GM03348 (cell line): ENCODE measurements around the gene DBP.

Experiments used
- DNase-seq: peaks from one replicate; pipeline ENCODE4 v3.0.0; 2012; ENCODE audit warnings: low spot score

Gene DBP

GRCh38 chr19:48609571-48610108, 27.5 kb downstream of the DBP start:
- DNase-seq: no peak

DNA sequence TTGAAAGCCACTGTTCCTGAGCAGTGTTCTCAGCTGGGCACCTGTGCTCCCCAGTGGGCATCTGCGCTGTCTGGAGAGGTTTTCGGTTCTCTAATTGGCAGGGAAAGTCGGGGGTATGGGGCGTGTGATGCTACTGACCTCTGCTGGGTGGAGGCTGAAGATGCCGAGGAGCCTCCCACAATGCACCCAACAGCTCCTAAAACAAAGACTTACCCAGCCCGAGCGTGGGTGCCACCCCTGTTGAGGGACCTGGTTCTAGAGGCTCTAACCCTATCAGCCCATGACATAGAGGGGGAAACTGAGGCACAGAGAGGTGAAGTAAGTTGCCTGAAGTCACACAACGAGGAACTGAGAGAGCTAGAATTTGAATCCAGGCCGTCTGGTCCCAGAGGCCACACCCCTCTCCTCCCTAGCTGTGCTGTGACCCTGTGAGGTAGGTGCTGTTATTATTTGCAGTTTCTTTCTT, 28.3 kb downstream of the DBP start:
- DNase-seq: peak; percentile 74

DNA sequence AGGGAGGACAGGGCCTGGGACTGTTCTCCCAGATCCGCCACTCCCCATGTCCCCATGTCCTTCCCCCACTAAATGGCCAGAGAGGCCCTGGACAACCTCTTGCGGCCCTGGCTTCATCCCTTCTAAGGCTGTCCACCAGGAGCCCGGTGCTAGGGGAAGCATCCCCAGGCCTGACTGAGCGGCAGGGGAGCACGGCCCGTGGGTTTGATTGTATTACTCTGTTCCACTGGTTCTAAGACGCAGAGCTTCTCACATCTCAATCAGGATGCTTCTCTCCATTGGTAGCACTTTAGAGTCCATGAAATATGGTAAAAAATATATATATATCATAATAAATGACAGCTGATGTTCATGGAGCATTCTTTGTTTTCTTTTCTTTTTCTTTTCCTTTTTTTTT, 29.8 kb downstream of the DBP start:
- DNase-seq: no peak

GRCh38 chr19:48606463-48607358, 30.5 kb downstream of the DBP start, which contains the start of gene SPACA4:
SPACA4 (plus strand) TSS chr19:48606742; CDS start chr19:48606979, 237 bp downstream.
- no peak for DNase-seq

DNA sequence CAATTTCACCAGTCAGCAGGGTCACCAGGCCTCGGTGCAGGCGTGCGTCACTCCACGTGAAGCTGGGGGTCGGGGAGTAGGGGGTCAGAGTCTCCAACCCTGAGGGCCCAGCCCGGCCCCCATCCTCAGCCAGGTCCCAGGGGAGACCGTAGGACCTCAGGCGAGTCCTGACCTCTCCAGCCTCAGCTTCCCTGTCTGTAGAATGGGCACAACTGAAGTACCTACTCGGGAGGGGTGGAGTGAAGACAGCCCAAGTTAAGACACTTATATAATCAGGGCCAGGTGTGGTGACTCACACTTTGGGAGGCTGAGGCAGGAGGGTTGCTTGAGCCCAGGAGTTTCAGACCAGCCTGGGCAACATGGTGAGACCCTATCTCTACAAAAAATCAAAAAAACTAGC, 33.3 kb downstream of the DBP start:
- no peak for DNase-seq

- no peak for DNase-seq
These were observed 33.7 kb downstream of the DBP start for GRCh38 chr19:48603449-48603848.

- no peak for DNase-seq
These were observed 34.2 kb downstream of the DBP start for GRCh38 chr19:48603001-48603400.

DNA sequence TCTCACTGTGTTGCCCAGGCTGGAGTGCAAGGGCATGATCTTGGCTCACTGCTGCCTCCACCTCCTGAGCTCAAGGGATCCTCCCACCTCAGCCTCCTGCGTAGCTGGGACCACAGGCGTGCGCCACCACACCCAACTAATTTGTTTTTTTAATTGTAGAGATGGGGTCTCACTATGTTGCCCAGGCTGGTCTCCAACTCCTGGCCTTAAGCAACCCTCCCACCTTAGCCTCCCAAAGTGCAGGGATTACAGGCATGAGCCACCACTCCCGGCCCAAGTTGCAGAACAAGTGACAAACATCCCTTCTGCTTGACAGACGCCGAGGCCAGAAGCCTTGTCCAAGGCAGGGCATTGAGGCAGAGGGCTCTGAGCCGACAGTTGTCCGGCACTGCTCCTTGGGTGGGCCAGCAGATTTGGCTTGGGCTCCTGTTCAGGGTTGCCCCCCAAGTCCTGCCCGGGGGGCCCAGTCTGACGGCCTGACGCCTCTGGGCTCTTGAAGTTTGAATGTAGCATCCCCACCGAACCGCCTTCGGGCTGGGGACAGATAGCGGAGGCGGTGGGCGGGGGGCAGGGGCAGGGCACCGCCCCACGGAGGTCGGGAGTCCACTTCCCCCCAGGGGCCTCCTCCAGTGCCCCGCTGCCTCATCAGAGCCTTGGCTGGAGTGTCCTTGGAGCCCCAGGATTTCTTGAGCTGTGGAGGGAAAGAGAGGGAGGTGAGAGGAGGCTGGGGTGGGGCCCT, 36.3 kb downstream of the DBP start:
- no peak for DNase-seq

- DNase-seq: no peak
These were observed 38.0 kb downstream of the DBP start for GRCh38 chr19:48598996-48599700.

GRCh38 chr19:48596679-48597465, 40.3 kb downstream of the DBP start:
- DNase-seq: no peak

DNA sequence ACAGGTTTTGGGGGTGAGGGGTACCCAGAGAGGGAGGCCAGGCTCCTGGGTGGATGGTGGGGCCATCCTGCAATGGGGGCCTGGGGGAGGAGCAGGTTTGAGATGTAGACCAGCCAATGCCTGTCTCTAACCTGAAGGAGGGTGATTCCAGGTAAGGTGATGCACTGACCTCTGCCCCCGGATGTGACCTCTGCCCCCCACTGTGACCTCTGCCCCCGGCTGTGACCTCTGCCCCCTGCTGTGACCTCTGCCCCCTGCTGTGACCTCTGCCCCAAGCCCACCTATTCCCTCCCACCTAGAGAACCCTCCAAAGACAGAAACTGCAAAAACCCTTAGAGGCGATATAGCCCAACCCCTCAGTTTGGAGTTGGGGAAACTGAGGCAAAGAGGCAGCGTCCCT, 40.9 kb downstream of the DBP start:
- no peak for DNase-seq

DNA sequence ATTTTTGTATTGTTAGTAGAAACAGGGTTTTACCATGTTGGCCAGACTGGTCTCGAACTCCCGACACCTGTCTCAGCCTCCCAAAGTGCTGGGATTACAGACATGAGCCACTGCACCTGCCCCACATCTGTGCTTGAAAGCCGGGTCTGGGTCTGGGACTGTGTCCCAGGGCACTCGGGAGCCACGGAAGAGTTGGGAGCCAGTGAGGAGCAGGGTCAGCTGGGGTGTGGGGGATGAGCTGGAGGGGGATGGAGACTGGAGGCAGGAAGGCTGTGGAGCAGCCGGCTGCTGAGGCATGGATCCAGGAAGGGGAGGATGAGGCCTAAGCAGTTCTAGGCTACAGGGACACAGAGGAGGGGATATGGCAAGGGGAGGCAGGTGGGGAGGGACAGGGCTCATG, 41.3 kb downstream of the DBP start:
- DNase-seq: no peak

GRCh38 chr19:48595171-48595570, 42.0 kb downstream of the DBP start:
- no peak for DNase-seq

GRCh38 chr19:48591021-48591420, 46.2 kb downstream of the DBP start:
- no peak for DNase-seq

DNA sequence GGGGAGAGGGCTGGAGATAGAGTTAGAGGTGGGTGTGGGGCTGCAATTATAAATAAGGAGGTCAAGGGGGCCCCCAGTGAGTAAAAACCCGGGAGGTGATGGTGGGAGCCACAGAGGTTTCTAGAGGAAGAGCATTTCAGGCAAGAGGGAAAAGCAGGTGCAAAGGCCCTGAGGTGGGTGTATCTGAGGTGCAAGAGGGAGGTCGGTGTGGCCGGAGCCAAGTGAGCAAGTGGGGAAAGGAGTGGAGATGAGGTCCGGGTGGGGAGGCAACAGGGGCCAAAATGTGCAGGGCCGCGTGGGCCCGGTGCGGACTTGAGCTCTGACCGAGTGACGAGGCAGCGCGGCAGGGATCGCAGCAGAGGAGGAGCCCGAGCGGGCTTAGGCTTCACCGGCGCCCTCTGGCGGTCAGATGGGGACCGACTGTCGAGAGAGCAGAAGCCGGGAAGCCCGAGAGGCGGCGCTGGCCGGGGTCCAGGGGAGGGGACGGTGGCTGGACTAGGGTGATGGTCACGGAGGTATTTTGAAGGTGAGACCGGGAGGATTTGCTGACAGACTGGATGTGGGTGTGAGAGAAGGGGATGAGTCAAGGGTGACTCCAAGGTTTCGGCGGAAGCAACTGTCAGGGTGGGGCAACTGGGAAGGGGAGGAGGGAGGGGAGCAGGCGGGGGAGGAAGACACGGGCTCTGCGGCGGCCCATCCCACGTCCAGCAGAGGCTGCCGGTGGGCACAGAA, 48.3 kb downstream of the DBP start:
- peak; percentile 94 for DNase-seq

DNA sequence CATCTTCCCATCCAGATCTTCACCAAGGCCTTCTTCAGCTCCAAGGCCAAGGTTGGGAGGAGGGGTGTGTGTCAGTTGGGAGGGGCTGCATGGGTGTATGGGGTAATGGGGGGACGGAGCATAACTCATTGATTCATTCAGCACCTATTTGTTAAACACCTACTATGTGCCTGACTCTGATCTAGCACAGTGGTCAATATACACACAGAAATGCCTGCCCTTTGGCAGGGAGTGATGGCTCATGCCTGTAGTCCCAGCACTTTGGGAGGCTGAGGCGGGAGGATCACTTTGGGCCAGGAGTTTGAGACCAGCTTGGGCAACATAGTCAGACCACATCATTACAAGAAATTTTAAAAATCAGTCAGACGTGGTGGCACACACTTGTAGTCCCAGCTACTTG, 49.8 kb downstream of the DBP start:
- DNase-seq: no peak

- no peak for DNase-seq
These were observed 55.0 kb downstream of the DBP start for GRCh38 chr19:48582168-48582567.
